Gastrocnemius medialis (tissue), 4 donors: ENCODE results near the gene KAZN. TPM values are rescaled to one million over a fixed set of nuclear protein-coding genes. Genes with fewer than 3 reads are reported as not detected.

Source experiments
- ATAC-seq, 2 donors: fragments of 150-250 bp; one replicate each; pipeline ENCODE4 v1.9.1; 2016
- DNase-seq, 2 donors: peaks; one replicate each; pipeline ENCODE4 v3.0.0-alpha.2; 2019
- H3K27ac ChIP-seq, 4 donors: fragments of 200-600 bp; sonication (generic); 1 replicate in 1 of 4; 2 replicates in 3 of 4; pipeline ENCODE4 v1.5.1; 2016 to 2018; ENCODE audit warnings: mild to moderate bottlenecking in 2 of 4, moderate library complexity in 1 of 4
- H3K27me3 ChIP-seq, 3 donors: fragments of 200-600 bp; sonication (generic) in 2 of 3; 1 replicate in 1 of 3; 2 replicates in 2 of 3; pipeline versions ENCODE4 v1.5.1 to v1.6.0; 2016 to 2019; ENCODE audit warnings: mild to moderate bottlenecking in 1 of 3, moderate library complexity in 1 of 3
- H3K36me3 ChIP-seq, 2 donors: fragments of 200-600 bp; sonication (generic) in 1 of 2; one replicate each; pipeline ENCODE4 v1.5.1; 2017 to 2018
- H3K4me1 ChIP-seq, 2 donors: fragments of 200-600 bp; sonication (generic) in 1 of 2; one replicate each; pipeline ENCODE4 v1.5.1; 2016 to 2017; ENCODE audit warnings: mild to moderate bottlenecking in 2 of 2
- H3K4me3 ChIP-seq, 4 donors: fragments of 200-600 bp; sonication (generic) in 3 of 4; 1 replicate in 1 of 4; 2 replicates in 3 of 4; pipeline ENCODE4 v1.5.1; 2016 to 2019; ENCODE audit warnings: mild to moderate bottlenecking in 2 of 4
- H3K9me3 ChIP-seq, 3 donors: fragments of 200-600 bp; sonication (generic) in 2 of 3; 1 replicate in 1 of 3; 2 replicates in 2 of 3; pipeline ENCODE4 v1.5.1; 2016 to 2019
- CTCF ChIP-seq, 5 experiments: fragments of 450-650 bp in 3 of 5; fragments of 200-600 bp in 2 of 5; sonication (generic) in 2 of 5; IDR thresholded peaks in 4 of 5; conservative IDR thresholded peaks in 1 of 5; 1 replicate in 4 of 5; 2 replicates in 1 of 5; pipeline ENCODE4 v1.5.1; 2016 to 2019; ENCODE audit warnings: antibody characterized with exemption in 5 of 5, mild to moderate bottlenecking in 3 of 5, moderate library complexity in 3 of 5
- POLR2A ChIP-seq, 2 donors: fragments of 450-650 bp; IDR thresholded peaks; one replicate each; pipeline ENCODE4 v1.6.1; 2017; ENCODE audit warnings: antibody characterized with exemption in 2 of 2, mild to moderate bottlenecking in 2 of 2, moderate library complexity in 2 of 2
- in situ Hi-C, 4 donors: fragments of 200-750 bp; cut with MboI; loops; one replicate each; pipeline versions ENCODE4 v1.15.0 to v1.8.0; 2017; ENCODE audit warnings: low sequenced_read_pairs in 4 of 4
- intact Hi-C: fragments of 100-400 bp; cut with DNase I; formaldehyde crosslinking; loops from one replicate; pipeline ENCODE4 v1.15.1; 2023; ENCODE audit warnings: low total_unique reads
- total RNA-seq, 4 donors: library from RNA; depleted of rRNA; stranded (reverse); fragments of >200 nt; gene quantifications; one replicate each; pipeline versions ENCODE4 v1.1.0 to v1.2.3, GENCODE V29; 2016

KAZN gene
- total RNA-seq, 4 donors from 2014 or later = 0.05 to 2.2 (median 1.00) TPM

DNA sequence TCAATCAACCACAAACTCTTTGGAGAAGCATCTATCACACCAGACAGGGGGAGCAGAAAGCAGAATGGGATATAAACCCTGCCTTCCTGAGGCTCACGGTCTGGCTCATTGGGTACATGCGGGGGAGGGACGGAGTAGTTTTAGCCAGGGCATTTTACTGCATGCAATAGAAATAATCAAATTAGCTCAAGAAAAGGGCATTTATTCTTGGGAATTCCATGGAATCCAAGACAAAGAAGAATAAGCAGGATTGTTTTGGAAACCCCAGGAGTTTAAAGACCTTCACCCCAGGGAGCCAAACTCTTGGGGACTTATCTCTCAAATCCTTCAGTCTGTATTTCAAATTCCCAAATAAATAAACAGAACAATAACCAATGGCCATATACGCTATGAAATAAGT is 5.2 kb upstream of the KAZN start:
- in situ Hi-C loops (no loop called here), intact Hi-C loops (no loop called here)
- TF ChIP-seq CTCF (IDR thresholded peaks at IDR 0.05 in 4 of 5, conservative IDR thresholded peaks at IDR 0.05 in 1 of 5) = no peak
- no peak for TF ChIP-seq POLR2A (IDR thresholded peaks at IDR 0.05)
- Histone ChIP-seq H3K4me1 (no peaks in the 10 kb centered on the region), H3K4me3 (no peak overlapping the region), H3K9me3 (no peaks in the 10 kb centered on the region), H3K27ac (no peak overlapping the region), H3K27me3 (peaks cover 10 to 14% (median 12%) of the 10 kb centered on the region in 3 donors), H3K36me3 (no peaks in the 10 kb centered on the region)
- ATAC-seq = no peak
- no peak for DNase-seq

- Histone ChIP-seq H3K27me3 (peaks cover 11 to 19% (median 17%) of the 10 kb centered on the region in 3 donors), H3K4me1 (no peaks in the 10 kb centered on the region), H3K4me3 (no peak overlapping the region), H3K9me3 (no peaks in the 10 kb centered on the region), H3K27ac (no peak overlapping the region), H3K36me3 (no peaks in the 10 kb centered on the region)
- no peak for DNase-seq
- in situ Hi-C loops = no loop called here
- TF ChIP-seq POLR2A (IDR thresholded peaks at IDR 0.05) (no peak), CTCF (IDR thresholded peaks at IDR 0.05 in 4 of 5, conservative IDR thresholded peaks at IDR 0.05 in 1 of 5) (no peak)
- intact Hi-C loops = no loop called here
- ATAC-seq = no peak
Measured at GRCh38 chr1:14594045-14594444, 4.4 kb upstream of the KAZN start.

DNA sequence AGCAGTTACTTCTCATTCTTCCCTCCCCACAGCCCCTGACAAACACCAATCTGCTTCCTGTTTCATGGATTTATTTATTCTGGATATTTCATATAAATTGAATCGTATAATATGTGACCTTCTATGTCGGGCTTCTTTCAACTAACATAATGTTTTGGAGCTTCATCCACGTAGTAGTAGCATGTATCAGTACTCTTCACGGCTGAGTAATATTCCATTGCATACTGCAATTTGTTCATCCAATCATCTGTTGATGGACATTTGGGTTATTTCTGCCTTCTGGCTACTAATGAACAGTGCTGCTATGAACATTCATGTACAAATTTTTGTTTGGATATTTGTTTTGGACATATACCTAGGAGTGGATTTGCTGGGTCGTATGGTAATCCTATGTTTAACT is 1.9 kb upstream of the KAZN start:
- no peak overlapping the region for H3K27ac ChIP-seq
- in situ Hi-C loops (no loop called here), intact Hi-C loops (no loop called here)
- peaks cover 23 to 40% (median 38%) of the 10 kb centered on the region in 3 donors for H3K27me3 ChIP-seq
- H3K4me3 ChIP-seq = no peak overlapping the region
- DNase-seq (no peak), ATAC-seq (no peak)
- H3K4me1 ChIP-seq = no peaks in the 10 kb centered on the region
- H3K36me3 ChIP-seq = no peaks in the 10 kb centered on the region
- no peak for TF ChIP-seq CTCF (IDR thresholded peaks at IDR 0.05 in 4 of 5, conservative IDR thresholded peaks at IDR 0.05 in 1 of 5)
- no peak for TF ChIP-seq POLR2A (IDR thresholded peaks at IDR 0.05)
- no peaks in the 10 kb centered on the region for H3K9me3 ChIP-seq

DNA sequence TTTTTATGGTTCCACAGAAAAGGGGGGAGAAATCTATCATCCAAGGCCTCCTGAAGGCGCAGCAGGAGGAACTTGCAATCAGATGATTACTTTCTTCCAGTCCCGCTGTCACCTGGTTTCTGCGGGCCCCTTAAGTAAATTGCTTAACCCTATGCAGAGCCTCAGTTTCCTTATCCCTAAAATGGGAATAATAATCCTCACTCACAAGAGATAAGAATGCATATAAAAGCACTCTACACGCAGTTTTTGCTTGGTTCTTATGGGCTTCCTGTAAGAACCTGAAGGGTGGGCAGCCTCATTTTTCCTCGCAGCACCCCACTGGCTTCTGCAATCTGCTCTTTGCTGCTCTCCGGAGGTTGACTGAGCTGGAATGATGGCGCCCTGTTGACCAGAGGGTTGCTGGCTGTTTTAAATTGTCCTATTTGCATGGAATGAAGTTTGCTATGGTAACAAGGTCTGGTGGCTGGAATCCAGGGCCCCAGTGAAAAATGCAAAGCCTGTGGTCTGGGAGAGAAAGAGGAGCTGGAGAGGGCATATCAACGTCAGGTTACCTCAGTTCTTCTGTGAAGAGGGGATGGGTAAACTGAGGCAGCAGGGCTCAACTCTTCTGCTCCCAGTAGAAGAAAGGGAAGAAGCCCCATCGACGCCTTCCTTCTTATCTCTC is 1.0 kb upstream of the KAZN start:
- Histone ChIP-seq H3K4me1 (no peaks in the 10 kb centered on the region), H3K27me3 (peaks cover 23 to 43% (median 41%) of the 10 kb centered on the region in 3 donors), H3K4me3 (no peak overlapping the region), H3K36me3 (no peaks in the 10 kb centered on the region), H3K27ac (no peak overlapping the region), H3K9me3 (no peaks in the 10 kb centered on the region)
- intact Hi-C loops (no loop called here), in situ Hi-C loops (no loop called here)
- ATAC-seq (no peak), DNase-seq (no peak)
- no peak for TF ChIP-seq CTCF (IDR thresholded peaks at IDR 0.05 in 4 of 5, conservative IDR thresholded peaks at IDR 0.05 in 1 of 5)
- no peak for TF ChIP-seq POLR2A (IDR thresholded peaks at IDR 0.05)
